Measurements from ENCODE around the gene PARK7.
"Not testable (repeated sequence)": the region's sequence is repeated elsewhere in the genome, so short reads cannot be mapped to it uniquely, and the experiment has no call there.

Gene PARK7

DNA sequence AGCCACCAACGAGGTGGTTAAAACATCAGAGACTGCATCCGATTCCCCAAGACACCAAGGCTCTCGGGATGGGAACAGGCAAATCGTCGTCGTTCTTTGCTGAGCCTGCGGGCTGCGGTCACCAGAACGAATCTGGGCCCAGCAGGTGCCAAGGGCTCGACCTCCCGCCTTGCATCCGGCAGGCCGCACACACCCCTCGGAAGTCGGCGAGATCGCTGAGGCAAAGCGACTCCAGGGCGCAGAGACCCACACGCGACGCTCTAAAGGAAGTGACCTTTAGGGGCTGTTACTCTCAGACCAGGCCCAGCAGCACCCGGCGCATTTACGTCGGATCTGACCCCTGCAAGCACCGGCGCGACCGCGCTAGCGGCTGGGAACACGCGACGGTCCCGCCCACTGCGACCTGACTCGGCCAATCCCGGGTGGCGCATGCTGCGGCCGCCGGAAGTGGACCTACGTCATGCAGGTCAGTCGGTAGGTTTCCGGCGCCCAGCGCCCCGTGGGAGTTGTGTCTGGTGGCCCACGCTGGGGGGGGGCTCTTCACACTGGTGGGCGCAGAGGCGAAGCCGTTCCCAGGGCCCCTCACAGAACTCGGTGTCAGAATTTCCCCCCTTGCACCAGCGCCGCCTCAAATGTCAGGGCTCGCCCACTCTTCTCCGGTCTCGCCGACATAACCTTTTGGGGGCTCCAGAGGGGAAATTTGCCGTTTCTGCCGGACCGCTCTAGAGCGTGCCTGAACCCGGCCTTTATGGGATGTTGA is 7.5 kb upstream of the PARK7 start:
- DNase-seq (ENCODE audit: low spot score), result peak; percentile 96
- TF ChIP-seq, protein P1, sequence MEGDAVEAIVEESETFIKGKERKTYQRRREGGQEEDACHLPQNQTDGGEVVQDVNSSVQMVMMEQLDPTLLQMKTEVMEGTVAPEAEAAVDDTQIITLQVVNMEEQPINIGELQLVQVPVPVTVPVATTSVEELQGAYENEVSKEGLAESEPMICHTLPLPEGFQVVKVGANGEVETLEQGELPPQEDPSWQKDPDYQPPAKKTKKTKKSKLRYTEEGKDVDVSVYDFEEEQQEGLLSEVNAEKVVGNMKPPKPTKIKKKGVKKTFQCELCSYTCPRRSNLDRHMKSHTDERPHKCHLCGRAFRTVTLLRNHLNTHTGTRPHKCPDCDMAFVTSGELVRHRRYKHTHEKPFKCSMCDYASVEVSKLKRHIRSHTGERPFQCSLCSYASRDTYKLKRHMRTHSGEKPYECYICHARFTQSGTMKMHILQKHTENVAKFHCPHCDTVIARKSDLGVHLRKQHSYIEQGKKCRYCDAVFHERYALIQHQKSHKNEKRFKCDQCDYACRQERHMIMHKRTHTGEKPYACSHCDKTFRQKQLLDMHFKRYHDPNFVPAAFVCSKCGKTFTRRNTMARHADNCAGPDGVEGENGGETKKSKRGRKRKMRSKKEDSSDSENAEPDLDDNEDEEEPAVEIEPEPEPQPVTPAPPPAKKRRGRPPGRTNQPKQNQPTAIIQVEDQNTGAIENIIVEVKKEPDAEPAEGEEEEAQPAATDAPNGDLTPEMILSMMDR (IDR thresholded peaks at IDR 0.05; ENCODE audit: extremely low read depth, missing control alignments), result no peak

- TF ChIP-seq, protein P1 (IDR thresholded peaks at IDR 0.05; ENCODE audit: extremely low read depth, missing control alignments), result no peak
- no peak for DNase-seq (ENCODE audit: low spot score)
These were observed 6.8 kb upstream of the PARK7 start for GRCh38 chr1:7954683-7955082.

GRCh38 chr1:7956218-7957032 is 5.1 kb upstream of the PARK7 start:
- TF ChIP-seq, protein P1 (IDR thresholded peaks at IDR 0.05; ENCODE audit: extremely low read depth, missing control alignments), result no peak
- no peak for DNase-seq (ENCODE audit: low spot score)

- TF ChIP-seq, protein P1 (IDR thresholded peaks at IDR 0.05; ENCODE audit: extremely low read depth, missing control alignments), result no peak
- no peak for DNase-seq (ENCODE audit: low spot score)
These were observed 1.3 kb upstream of the PARK7 start for GRCh38 chr1:7960165-7960564.

GRCh38 chr1:7960867-7961215 is 670 bp upstream of the PARK7 start:
- TF ChIP-seq, protein P1 (IDR thresholded peaks at IDR 0.05; ENCODE audit: extremely low read depth, missing control alignments), result no peak

DNA sequence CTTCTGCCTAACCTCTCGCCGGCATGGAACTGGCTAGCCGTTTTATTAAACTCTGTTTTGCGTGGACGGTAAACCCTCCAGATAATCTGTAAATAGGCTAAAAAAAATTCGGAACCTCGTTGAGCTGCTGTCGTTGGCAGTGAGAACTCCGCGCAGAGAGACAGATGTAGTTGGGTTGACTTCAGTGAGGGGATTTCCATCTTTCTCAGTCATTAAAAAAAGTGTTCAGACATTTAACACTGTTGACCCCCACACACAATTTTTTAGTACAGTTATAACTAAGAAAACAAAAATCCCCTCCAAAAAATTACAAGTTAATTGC is 464 bp downstream of the PARK7 start:
- TF ChIP-seq, protein P1 (IDR thresholded peaks at IDR 0.05; ENCODE audit: extremely low read depth, missing control alignments), result no peak
- peak; percentile 53 for DNase-seq (ENCODE audit: low spot score)

More at GRCh38 chr1:7960867-7961215, 670 bp upstream of the PARK7 start:
- DNase-seq (ENCODE audit: low spot score), result no peak

DNA sequence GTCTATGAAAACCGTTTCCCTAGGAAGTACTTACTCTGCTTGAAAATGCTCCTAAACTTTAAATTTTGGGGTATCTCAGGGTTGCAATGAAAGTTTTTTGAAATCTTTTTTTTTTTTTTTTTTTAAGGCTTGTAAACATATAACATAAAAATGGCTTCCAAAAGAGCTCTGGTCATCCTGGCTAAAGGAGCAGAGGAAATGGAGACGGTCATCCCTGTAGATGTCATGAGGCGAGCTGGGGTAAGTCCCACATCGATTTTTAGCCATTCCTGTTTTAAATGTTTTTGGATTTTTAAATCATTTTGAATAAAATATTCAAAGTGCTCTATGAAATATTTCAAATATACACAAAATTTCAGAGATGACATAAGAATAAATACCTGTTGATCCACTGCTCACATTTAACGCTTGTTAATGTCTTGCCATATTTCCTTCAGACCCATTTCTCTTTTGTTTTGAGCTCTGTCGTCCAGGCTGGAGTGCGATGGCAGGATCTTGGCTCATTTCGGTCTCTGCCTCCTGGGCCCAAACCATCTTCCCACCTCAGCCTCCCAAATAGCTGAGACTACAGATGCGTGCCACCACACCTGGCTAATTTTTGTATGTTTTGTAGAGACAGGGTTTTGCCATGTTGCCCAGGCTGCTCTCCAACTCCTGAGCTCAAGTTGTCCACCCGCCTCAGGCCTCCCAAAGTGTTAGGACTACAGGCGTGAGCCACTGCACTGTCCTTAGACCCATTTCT is 1.3 kb downstream of the PARK7 start:
- TF ChIP-seq, protein P1 (IDR thresholded peaks at IDR 0.05; ENCODE audit: extremely low read depth, missing control alignments), result no peak
- DNase-seq (ENCODE audit: low spot score), result no peak

DNA sequence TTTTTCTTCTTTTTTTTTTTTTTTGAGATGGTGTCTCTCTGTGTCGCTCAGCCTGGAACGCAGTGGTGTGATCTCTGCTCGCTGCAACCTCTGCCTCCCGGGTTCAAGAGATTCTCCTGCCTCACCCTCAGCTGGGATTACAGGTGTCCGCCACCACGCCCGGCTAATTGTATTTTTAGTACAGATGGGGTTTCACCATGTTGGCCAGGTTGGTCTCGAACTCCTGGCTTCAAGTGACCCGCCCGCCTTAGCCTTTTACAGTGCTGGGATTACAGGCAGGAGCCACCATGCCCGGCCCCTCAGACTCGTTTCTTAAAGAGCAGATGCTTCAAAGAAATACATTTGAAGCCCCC is 1.8 kb downstream of the PARK7 start:
- not testable (repeated sequence) for DNase-seq (ENCODE audit: low spot score)

DNA sequence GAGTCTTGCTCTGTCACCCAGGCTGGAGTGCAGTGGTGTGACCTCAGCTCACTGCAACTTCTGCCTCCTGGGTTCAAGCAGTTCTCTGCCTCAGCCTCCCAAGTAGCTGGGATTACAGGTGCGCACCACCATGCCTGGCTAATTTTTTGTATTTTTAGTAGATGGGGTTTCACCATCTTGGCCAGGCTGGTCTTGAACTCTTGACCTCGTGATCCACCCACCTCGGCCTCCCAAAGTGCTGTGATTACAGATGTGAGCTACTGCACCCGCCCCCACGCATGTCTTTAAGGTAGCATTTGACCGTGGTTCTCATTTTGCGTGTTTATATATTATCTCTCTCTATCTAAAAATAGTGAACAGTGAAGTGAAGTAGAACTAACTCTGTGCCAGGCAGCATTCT is 2.3 kb downstream of the PARK7 start:
- not testable (repeated sequence) for DNase-seq (ENCODE audit: low spot score)

Data from GM20000 (cell line).